HG02973 (cell line): ENCODE measurements around the gene CEP63.
"Not testable (repeated sequence)": the region's sequence is repeated elsewhere in the genome, so short reads cannot be mapped to it uniquely, and the experiment has no call there.

Experiments used
- ATAC-seq: cut with Tn5 transposase; IDR thresholded peaks from one replicate; pipeline ENCODE4 v1.9.1; 2021; ENCODE audit warnings: moderate library complexity; ENCODE audit not compliant: unreplicated experiment

Gene CEP63

DNA sequence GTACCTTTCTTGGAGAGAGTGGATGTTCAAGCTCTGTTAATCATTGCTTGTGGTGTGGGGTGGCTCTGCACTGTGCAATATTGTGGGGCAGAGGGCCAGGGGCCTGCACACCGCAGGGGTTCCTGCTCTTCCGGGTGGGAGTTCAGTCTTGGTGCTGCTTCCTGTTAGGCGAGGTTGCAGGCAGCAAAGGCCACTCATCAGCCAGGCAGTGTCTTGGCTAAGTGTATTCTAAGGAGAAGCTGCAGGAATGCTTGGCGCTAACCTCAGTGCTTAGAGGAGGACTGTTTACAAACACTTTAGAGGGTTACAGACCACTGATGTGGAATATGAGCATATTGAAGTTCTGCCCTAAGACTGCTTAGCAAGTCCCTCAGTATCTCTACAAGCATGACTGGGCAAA, 81.7 kb downstream of the CEP63 start:
- no peak for ATAC-seq

DNA sequence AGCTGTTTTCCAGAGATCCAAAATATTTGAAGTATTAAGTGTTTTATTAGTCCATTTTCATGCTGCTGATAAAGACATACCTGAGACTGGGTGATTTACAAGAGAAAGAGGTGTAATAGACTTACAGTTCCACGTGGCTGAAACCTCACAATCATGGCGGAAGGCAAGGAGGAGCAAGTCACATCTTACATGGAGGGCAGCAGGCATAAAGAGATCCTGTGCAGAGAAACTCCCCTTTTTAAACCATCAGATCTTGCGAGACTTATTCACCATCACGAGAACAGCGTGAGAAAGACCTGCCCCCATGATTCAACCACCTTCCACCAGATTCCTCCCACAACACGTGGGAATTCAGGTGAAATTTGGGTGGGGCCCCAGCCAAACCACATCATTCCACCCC, 82.9 kb downstream of the CEP63 start:
- ATAC-seq, result no peak

DNA sequence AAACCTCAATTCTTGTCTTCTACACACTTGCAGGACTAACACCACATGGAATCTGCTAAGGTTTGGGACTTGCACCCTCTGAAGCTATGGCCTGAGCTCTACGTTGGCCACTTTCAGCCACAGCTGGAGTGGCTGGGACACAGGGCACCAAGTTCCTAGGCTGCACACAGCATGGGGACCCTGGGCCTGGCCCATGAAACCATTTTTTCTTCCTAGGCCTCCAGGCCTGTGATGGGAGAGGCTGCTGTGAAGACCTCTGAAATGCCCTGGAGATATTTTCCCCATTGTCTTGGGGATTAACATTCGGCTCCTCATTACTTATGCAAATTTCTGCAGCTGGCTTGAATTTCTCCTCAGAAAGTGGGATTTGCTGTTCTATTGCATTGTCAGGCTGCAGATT, 84.0 kb downstream of the CEP63 start:
- not testable (repeated sequence) for ATAC-seq

DNA sequence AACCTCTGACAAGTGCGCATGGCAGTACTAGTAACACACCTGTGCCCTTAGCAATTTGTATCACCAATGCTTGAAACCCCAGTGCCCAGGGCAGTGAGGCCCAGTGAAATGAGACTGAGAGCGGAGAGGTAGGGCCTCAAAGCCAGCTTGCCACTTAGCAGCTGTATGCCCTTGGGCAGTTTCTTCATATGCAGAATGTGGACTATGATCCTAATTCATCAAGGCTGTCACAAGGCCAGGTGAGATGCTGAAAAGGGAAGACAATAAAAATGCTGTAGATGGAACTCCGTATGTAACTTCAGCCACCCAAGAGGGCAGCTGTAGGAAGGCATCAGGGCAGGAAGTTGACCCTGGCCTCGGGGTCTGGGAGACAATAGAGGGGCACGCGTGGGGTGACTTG, 90.6 kb downstream of the CEP63 start:
- no peak for ATAC-seq

DNA sequence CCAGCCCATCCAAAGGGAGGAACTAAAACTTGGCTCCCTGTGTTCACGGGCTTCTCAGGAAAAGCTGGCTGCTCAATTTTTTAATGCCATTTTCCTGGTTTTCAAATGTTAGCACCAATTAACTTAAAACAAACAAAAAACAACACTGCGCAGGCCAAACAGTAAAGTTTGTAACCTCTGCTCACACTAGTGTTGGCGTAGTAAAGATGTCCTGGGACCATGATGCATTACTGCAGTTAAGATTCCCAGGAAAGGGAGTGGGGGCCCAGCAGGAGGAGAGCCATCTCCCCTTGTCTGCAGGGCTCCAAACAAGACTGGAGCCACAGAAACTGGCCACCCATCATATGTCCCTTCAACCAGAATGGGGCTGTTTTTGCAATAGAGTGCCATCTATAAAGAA, 91.0 kb downstream of the CEP63 start:
- ATAC-seq, result no peak

DNA sequence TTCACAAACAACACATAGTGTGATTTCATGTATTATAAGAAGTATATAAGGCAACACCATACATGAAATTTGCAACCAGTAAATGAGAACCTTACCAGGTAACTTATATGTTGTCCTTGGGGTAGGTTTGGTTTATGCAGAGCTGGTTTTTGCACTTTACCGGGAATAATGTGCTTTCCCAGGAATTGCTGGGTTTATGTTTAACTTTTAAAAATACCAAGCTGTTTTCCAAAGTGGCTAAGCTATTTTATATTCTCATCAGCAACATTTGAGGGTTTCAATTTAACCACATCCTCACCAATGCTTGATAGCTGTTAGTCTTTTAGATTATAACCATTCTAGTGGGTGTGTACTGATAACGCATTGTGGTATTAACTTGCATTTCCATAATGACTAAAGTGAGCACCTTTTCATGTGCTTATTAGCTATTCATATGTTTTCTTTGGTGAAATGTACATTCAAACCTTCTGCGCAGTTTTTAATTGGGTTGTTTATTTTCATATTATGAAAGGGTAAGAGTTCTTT, 93.3 kb downstream of the CEP63 start:
- ATAC-seq, result no peak

DNA sequence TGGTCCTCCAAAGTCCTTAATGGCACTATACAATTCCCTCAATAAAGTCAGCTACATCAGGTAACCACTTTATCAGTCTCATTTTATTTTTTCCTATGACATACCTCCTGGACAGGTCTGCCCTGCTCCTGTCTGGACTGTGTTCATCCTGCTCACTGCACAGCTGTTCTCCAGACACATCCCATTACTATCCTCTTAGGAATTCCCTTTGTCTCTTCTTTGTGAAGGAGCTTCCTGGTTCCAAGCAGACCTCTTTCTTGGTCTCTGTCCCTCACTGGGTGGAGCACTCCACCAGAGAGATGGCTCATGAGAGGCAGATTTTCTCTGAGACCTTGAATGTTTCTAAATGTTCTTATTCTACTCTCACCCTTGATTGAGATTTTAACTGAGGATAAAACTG, 104.9 kb downstream of the CEP63 start:
- no peak for ATAC-seq

DNA sequence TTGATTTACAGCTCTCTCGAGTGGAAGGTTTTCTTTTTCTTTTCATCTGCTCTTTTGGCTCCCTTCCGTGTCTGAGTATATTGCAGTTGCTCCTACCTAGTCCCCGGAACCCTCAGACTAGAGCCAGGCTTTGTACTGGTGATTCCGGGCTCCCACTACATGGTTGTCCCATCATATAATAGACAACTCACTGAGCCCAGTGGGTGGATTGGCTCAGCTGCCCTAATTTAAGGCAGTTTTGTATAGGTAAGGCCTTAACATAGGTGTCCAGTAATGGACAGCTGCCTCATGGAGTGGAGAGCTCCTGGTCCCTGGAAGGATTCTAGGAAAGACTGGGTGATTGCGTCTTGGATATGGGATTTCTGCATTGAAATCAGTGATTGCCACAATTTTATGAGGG, 106.9 kb downstream of the CEP63 start:
- ATAC-seq, result no peak

DNA sequence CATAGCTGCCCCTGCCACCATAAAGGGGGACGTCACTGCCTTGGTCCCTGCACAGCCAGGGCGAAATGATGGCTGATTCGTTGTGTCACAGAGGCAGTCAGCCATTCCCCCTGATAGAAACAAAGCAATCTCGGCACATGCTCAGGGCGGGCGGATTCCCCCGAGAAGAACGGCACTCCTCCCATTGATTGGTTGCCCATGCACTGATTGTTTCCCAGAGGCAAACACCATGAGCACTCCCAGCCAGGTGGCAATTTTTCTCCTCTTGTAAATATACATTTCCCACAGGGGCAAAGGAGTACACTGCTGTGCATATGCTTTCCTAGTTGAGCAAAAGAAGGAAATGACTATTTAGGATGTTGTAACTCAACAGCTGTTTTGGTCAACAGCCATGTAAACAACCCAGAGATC, 108.5 kb downstream of the CEP63 start:
- ATAC-seq, result no peak

DNA sequence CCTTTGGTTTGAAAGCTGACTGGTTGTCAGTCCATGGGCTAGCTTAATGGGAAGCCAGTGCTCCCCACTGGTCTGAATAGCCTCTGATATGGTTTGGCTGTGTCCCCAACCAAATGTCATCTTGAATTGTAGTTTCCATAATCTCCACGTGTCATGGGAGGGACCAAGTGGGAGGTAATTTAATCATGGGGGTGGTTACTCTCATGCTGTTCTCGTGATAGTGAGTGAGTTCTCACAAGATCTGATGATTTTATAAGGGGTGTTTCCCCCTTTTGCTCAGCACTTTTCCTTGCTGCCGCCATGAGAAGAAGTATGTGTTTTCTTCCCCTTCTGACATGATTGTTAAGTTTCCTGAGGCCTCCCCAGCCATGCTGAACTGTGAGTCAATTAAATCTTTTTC, 109.1 kb downstream of the CEP63 start:
- ATAC-seq, result not testable (repeated sequence)

DNA sequence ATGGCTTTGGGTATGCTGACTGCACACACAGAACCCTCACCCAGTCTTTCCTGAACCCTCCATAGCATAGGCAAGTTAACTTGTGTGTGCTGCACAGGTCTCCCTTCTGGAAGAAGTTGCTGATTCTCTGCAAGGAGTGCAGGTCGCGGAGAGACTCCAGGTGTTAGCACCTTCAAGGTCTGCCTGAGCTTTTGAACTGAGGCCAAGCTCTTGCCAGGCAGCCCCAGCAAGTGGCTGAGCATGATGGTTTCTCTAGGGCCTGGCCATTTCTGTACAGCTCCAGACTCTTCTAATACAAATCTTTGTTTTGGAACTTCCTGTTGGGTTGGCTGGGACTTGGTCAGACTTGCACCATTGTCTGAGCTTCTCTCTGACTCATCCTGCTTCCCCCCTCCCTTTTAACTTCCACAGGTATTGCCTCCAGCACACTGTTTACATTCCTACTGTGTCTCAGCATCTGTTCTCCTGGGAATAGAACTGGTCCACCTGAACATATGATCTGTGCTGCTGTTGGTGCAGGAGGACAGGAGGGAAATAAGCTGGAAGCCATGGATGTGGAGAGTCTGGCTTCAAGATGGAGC, 111.6 kb downstream of the CEP63 start:
- no peak for ATAC-seq

DNA sequence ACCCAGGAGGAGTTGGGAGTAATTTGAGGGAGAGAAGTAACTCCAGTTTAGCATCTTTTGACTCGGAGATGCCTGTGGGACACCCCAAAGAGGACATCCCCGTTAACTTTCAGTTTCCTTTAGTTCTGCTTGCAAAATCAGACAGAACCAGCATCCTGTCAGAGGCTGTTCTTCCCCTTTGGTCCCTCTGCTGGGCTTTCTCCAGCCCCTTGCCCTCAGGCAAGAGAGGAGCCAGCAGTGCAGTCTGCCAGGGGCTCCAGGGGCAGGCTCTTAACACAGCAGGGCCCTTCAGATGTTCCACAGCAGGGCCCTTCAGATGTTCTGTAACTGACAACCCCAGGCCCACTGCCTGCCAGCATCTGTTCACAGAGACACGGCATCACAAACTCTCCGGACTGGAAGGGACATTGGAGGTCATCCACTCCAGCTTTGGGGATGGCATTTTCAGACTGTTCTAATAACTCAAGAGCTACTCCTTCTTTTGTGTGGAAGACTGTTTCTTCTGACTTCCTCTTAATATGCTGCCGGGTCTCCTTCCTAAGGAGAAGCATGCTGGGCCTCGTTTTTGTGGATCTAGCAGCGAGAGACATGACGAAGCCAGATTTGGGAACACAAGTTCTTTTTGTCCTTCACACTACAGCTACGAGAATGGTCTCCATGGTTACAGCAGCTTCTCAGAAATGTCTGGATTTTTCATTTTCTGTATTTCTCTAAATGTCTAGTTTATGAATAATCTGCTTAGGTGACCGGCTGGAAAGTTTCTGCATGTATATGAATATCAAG, 113.1 kb downstream of the CEP63 start:
- no peak for ATAC-seq

DNA sequence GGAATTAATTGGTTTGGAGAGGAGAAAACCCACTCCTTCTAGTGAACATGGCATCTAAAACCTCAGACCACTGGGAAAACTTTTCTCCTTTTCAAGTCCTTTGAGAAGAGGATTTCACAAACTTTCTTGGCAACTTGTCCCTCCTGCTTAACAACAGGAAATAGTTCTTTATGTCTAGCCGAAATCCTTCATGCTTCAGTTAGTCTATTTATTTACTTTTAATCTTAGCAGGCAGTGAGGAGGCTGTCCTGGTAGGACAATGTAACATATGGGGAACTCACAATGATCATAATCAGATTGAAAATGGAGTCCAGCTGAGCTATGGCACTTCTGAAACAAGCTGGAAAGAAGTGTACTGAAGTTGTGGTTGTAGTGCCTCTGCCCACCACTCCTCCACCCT, 114.3 kb downstream of the CEP63 start:
- no peak for ATAC-seq

DNA sequence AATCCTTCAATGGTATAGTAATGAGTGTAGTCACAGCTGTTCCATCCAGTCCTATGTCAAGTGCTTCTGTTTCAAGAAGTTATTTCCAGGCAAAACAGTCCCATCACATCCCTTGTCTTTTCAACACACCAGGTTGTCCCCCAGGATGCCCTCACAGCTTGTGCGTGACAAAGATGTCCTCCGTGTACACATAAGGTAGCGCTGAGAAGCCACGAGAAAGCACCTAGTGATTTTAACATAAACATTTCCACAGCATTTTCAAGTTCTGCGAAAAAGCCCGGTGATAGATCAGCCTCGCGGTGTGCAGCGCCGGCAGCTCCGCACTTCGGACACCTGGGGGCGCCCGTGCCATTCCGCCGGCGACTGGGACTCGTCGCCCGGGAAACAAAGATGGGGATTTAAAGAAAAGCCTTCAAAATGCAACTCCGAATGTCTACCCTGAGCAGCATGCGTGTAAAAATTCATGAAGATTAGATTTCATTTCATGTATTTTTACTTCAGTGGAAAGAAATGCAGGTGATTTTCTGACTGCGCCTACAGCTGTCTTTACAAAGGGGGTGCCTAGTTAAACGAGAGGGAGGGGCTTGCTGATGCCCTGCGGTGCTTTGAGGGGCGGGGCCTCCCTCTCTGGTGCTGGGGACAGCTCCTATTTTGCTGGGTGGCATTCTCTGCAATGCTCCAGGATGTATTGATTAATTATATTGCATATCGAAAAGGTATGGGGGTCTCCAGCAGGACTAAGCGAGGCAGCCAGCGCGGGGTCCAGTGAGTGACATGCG, 115.0 kb downstream of the CEP63 start:
- ATAC-seq, result peak; percentile 78

DNA sequence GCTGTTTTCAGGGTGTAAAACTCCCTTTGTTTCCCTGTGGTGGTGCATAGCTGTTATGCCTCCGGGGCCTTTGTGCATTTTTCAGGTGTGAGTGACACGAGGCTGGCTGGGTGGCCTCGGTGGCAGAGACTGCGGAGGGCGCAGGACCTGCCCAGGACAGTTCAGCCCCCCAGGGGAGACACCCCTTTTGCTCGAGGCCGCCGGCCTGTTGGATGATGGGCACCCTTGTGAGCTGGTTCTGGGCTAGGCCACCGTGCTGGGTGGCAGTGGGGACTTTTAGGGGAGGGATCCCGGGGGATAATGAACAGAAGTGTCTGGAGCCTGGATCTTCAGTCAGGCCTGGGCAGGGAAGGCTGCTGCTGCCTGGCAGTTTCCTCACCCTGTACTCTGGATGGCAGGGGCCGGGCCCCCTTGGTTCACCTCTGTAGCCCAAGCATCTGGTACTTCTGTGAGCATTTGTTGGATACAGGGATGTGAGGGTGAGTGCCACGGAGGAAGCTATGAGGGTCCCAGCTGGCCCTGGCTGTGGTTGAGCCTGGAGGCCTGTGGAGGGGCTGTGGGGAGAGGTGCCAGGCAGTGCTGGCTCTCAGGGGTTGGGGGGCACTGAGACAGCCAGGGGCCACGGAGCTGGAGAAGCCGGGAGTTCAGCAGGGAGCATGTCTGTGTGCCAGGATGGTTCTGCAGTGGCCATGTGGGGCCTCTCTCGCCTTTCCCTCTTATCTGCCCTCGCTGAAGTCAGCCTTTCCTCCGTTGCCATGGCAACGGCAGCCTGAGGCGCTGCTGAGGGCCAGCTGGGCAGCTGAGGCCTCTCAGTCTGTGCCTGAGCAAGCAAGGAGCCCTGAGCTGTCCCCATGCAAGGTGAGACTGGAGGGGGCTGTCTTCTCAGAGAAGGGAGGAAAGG, 115.9 kb downstream of the CEP63 start:
- ATAC-seq, result no peak

DNA sequence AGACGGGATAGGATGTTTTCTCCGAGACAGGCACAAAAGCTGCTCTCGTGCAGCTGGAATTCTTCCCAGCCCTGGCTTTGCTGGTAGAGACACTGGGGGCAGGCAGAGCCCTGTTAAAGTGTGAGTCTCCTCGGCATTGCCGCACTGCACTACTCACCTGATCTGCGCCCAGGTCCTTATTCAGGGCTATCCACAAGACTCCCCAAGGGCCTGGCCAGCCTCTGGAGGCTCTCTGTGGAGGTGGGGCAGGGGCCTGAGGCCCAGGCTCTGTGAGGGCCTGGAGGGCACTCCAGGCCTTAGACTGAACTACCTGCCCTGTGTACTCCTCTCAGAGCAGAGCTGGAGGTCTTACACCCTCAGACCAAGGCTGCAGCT, 116.6 kb downstream of the CEP63 start:
- no peak for ATAC-seq

DNA sequence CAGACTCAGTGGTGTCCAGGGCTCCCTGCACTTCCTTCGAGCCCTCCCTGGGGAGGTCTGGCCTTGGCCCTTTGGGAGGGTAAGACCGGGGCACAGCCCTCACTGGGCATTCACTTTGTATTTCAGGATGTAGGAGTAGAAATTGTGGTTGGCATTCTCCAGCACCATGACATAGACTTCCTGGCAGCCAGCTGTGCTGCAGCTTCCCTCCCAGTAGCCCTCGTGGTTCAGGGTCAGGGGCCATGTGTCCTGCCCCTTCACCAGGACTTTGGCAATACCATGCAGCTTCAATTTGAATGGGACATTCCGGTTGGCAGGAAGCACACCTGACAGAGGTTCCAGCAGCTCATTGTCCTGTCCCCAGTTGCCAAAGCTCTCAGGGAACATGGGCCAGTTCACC, 117.6 kb downstream of the CEP63 start:
- ATAC-seq, result no peak

DNA sequence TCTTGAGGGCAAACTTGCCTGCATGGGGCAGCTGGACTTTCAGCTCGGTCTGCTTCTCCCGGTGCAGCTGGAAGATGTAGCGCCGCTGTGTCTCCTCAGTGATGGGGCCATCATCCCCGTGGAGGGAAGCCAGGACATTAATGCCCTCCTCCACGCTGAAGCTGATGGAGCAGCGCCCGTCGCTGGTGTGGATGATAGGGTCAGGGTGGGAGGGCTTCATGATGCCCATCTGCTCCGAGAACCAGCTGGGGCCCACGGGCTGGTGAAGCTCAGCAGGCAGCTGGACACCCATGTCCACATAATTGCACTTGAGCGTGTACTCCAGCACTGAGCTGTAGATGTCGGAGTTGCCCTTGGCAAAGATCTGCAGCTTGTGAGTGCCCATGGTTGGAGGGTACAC, 118.1 kb downstream of the CEP63 start:
- ATAC-seq, result no peak

DNA sequence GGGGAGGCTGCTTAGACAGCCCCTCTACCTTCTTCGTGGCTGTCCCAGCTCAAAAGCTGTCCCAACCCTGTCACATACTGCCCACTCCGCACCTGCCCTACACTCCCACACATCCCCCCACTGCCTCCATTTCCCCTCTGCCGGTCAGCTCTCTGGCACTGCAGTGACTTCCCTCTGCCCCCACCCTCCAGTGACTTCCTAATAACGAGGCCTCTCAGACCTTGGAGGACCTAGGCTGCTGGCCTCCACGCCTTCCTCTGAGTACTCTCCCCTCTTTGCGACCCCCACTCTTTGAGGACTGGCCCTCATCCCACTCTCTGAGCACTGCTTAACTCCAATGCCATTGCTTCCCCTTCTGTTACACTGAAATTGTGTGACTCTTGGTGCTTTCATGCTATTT, 119.7 kb downstream of the CEP63 start:
- ATAC-seq, result no peak

DNA sequence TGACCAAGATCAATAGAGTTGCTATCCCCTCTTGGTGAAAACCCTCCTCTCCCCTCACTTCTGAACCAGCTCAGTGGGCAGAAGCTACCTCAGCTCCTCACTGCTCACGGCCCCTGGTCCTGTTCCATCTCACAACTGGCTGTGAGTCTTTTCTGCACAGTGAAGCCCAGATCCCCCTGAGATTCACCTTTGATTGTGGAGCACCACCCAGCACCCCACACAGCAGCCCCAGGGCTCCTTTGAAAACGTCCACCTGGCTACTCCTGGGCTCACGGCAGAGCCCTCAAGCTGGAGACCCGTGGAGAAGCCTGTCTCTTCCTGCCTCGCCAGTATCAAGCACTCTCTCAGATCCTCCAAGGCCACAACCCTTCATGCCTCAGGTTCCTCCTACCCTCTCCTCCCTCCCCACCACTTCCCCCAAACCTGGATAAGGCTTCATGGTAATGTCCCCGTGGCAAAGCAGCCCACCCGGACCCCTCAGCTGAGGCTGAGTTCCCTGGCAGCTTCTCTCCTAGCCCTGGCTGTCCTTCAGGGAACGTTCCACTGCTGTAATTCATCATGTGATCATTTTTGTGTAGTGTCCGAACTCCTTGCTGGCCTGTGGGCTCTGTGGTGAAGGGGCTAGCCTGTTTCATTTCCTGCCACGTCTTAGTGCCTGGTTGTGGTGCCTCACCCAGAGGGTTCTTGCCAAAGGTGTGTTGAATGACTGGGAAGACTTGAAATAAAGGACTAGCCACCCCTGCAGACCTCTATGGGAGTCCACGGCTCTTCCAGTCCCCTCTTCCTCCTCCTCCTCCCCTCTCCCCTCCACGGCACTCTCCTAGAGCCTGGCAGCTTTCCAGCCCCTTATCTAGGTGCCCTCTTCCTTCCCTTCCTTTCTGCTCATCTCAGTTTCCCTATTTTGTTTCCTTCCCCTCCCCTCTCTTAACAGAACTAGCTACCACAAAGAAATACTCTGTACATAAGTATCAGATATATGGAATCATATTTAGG, 120.5 kb downstream of the CEP63 start:
- no peak for ATAC-seq
